Prostate gland (tissue), 2 donors: Measurements from ENCODE around the gene GNS.

ENCODE experiments used
- POLR2A ChIP-seq: fragments of 450-650 bp; IDR thresholded peaks from one replicate; pipeline ENCODE4 v1.6.1; 2016; ENCODE audit warnings: antibody characterized with exemption, mild to moderate bottlenecking
- POLR2AphosphoS5 ChIP-seq: sonication (generic); formaldehyde crosslinking; IDR thresholded peaks from one replicate; pipeline ENCODE4 v1.6.1; 2017; ENCODE audit warnings: antibody characterized with exemption
- TF ChIP-seq, protein P1 (sequence below), 4 experiments: fragments of 200-600 bp in 2 of 4; fragments of 450-650 bp in 2 of 4; sonication (generic) in 2 of 4; IDR thresholded peaks; 1 replicate in 3 of 4; 2 replicates in 1 of 4; pipeline ENCODE4 v1.5.1; 2016 to 2019; ENCODE audit warnings: antibody characterized with exemption in 4 of 4, mild to moderate bottlenecking in 2 of 4, moderate library complexity in 2 of 4

DNA sequence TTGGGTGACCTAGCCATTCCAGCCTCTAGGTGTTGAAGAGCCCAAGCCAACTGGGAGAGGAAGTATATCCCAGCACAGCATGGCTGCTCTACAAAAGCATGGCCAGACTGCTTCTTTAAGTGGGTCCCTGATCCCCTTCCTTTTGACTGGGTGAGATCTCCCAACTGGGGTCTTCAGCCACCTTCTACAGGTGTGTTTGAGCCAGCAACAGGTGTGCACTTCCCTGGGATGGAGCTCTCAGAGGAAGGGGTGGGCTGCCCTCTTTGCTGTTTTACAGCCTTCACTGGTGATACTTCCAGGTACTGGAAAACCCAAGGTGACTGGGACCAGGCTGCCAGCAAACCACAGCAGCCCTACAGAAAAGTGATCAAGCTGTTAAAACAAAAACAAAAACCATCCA lies 14.2 kb upstream of the GNS start:
- TF ChIP-seq, protein P1, sequence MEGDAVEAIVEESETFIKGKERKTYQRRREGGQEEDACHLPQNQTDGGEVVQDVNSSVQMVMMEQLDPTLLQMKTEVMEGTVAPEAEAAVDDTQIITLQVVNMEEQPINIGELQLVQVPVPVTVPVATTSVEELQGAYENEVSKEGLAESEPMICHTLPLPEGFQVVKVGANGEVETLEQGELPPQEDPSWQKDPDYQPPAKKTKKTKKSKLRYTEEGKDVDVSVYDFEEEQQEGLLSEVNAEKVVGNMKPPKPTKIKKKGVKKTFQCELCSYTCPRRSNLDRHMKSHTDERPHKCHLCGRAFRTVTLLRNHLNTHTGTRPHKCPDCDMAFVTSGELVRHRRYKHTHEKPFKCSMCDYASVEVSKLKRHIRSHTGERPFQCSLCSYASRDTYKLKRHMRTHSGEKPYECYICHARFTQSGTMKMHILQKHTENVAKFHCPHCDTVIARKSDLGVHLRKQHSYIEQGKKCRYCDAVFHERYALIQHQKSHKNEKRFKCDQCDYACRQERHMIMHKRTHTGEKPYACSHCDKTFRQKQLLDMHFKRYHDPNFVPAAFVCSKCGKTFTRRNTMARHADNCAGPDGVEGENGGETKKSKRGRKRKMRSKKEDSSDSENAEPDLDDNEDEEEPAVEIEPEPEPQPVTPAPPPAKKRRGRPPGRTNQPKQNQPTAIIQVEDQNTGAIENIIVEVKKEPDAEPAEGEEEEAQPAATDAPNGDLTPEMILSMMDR (IDR thresholded peaks at IDR 0.05) = no peak
- no peak for TF ChIP-seq POLR2AphosphoS5
- TF ChIP-seq POLR2A = no peak
